Vagina (tissue), 2 donors: ENCODE measurements around the gene ROBO4. TPM values are rescaled to one million over a fixed set of nuclear protein-coding genes. Genes with fewer than 3 reads are reported as not detected.

Experiments
- DNase-seq, 2 donors: peaks; one replicate each; pipeline ENCODE4 v3.0.0-alpha.2; 2017; ENCODE audit errors: extremely low spot score in 2 of 2
- H3K27ac ChIP-seq: fragments of 200-600 bp; sonication (generic); one replicate; pipeline ENCODE4 v1.5.1; 2019
- H3K27me3 ChIP-seq: fragments of 200-600 bp; sonication (generic); one replicate; pipeline ENCODE4 v1.5.1; 2019
- H3K36me3 ChIP-seq, 2 donors: fragments of 200-600 bp; sonication (generic); one replicate each; pipeline ENCODE4 v1.5.1; 2017 to 2019
- H3K4me1 ChIP-seq: fragments of 200-600 bp; sonication (generic); one replicate; pipeline ENCODE4 v1.5.1; 2019
- H3K4me3 ChIP-seq, 2 donors: fragments of 200-600 bp; sonication (generic); 1 replicate in 1 of 2; 2 replicates in 1 of 2; pipeline ENCODE4 v1.5.1; 2016 to 2019
- H3K9me3 ChIP-seq: fragments of 200-600 bp; sonication (generic); one replicate; pipeline ENCODE4 v1.5.1; 2019
- CTCF ChIP-seq, 3 experiments: fragments of 450-650 bp in 2 of 3; fragments of 200-600 bp in 1 of 3; sonication (generic) in 1 of 3; IDR thresholded peaks; one replicate each; pipeline ENCODE4 v1.5.1; 2017 to 2019; ENCODE audit warnings: antibody characterized with exemption in 3 of 3, mild to moderate bottlenecking in 2 of 3, moderate library complexity in 2 of 3
- POLR2A ChIP-seq, 2 donors: fragments of 450-650 bp; IDR thresholded peaks; one replicate each; pipeline ENCODE4 v1.6.1; 2017; ENCODE audit warnings: antibody characterized with exemption in 2 of 2, mild to moderate bottlenecking in 2 of 2, moderate library complexity in 2 of 2
- POLR2AphosphoS5 ChIP-seq, 2 donors: sonication (generic); formaldehyde crosslinking; IDR thresholded peaks; one replicate each; pipeline ENCODE4 v1.9.0; 2017; ENCODE audit warnings: antibody characterized with exemption in 2 of 2, mild to moderate bottlenecking in 2 of 2, low read depth in 1 of 2; ENCODE audit not compliant: insufficient read depth in 1 of 2
- intact Hi-C: fragments of 100-400 bp; cut with DNase I; formaldehyde crosslinking; loops from one replicate; pipeline ENCODE4 v1.15.1; 2023
- total RNA-seq: library from RNA; depleted of rRNA; stranded (reverse); fragments of >200 nt; gene quantifications from one replicate; pipeline ENCODE4 v1.2.3, GENCODE V29; 2016

The ROBO4 gene
- total RNA-seq, 1 donor from 2014 or later: 39.8 TPM

- Histone ChIP-seq H3K27ac (no peak overlapping the region), H3K36me3 (no peaks in the 10 kb centered on the region)
These were observed 8.2 kb downstream of the ROBO4 start for GRCh38 chr11:124889191-124890091.

GRCh38 chr11:124887667-124888013 lies 10.0 kb downstream of the ROBO4 start:
- Histone ChIP-seq H3K27ac (no peak overlapping the region), H3K36me3 (no peaks in the 10 kb centered on the region), H3K4me1 (no peaks in the 10 kb centered on the region), H3K4me3 (no peak overlapping the region), H3K27me3 (no peaks in the 10 kb centered on the region), H3K9me3 (no peaks in the 10 kb centered on the region)
- intact Hi-C loops: no loop called here
- no peak for DNase-seq
- TF ChIP-seq POLR2A (IDR thresholded peaks at IDR 0.05) (no peak), CTCF (IDR thresholded peaks at IDR 0.05) (no peak)

More at GRCh38 chr11:124889191-124890091, 8.2 kb downstream of the ROBO4 start:
- H3K4me1 ChIP-seq: no peaks in the 10 kb centered on the region
- DNase-seq: no peak
- H3K4me3 ChIP-seq: no peak overlapping the region
- intact Hi-C loops: no loop called here
- TF ChIP-seq POLR2A (IDR thresholded peaks at IDR 0.05) (no peak), POLR2AphosphoS5 (IDR thresholded peaks at IDR 0.05; ENCODE audit: insufficient read depth in 1 of 2, low read depth in 1 of 2) (no peak), CTCF (IDR thresholded peaks at IDR 0.05) (no peak)
- no peaks in the 10 kb centered on the region for H3K27me3 ChIP-seq
- no peaks in the 10 kb centered on the region for H3K9me3 ChIP-seq

- no peak for TF ChIP-seq POLR2A (IDR thresholded peaks at IDR 0.05)
- no peak for TF ChIP-seq POLR2AphosphoS5 (IDR thresholded peaks at IDR 0.05; ENCODE audit: insufficient read depth in 1 of 2, low read depth in 1 of 2)
- TF ChIP-seq CTCF (IDR thresholded peaks at IDR 0.05): no peak
- H3K36me3 ChIP-seq: no peaks in the 10 kb centered on the region
- no peak overlapping the region for H3K4me3 ChIP-seq
- no peaks in the 10 kb centered on the region for H3K9me3 ChIP-seq
- no peak overlapping the region for H3K27ac ChIP-seq
- DNase-seq: no peak
- H3K27me3 ChIP-seq: no peaks in the 10 kb centered on the region
- intact Hi-C loops: no loop called here
- H3K4me1 ChIP-seq: no peaks in the 10 kb centered on the region
These were observed 10.5 kb downstream of the ROBO4 start for GRCh38 chr11:124886978-124887666.

GRCh38 chr11:124886476-124886875 lies 11.2 kb downstream of the ROBO4 start:
- DNase-seq: no peak
- intact Hi-C loops: no loop called here
- Histone ChIP-seq H3K9me3 (no peaks in the 10 kb centered on the region), H3K4me3 (no peak overlapping the region), H3K27me3 (no peaks in the 10 kb centered on the region), H3K36me3 (no peaks in the 10 kb centered on the region), H3K27ac (no peak overlapping the region), H3K4me1 (no peaks in the 10 kb centered on the region)
- TF ChIP-seq POLR2AphosphoS5 (IDR thresholded peaks at IDR 0.05; ENCODE audit: insufficient read depth in 1 of 2, low read depth in 1 of 2): no peak
- no peak for TF ChIP-seq CTCF (IDR thresholded peaks at IDR 0.05)
- no peak for TF ChIP-seq POLR2A (IDR thresholded peaks at IDR 0.05)
